Activated naive CD4-positive, alpha-beta T cell treated with anti-CD3 and anti-CD28 coated beads, Interleukin-2, amount 50 U/mL, for 72 hours (primary cell): ENCODE data around the gene CSTPP1. TPM values are rescaled to one million over a fixed set of nuclear protein-coding genes. Genes with fewer than 3 reads are reported as not detected.

Experiments used
- ATAC-seq, 2 donors: fragments of 150-1000 bp; cut with Tn5 transposase; 2 replicates each; pipeline ENCODE4 v1.10.0; 2021; ENCODE audit warnings: mild to moderate bottlenecking in 2 of 2, moderate library complexity in 2 of 2
- DNase-seq, 2 donors: peaks; one replicate each; pipeline ENCODE4 v3.0.0; 2021 to 2022; ENCODE audit warnings: low spot score in 2 of 2
- H3K27ac Mint-ChIP-seq, 2 donors: one replicate each; pipeline ENCODE4 v1.8.0; 2022; ENCODE audit warnings: mild to moderate bottlenecking in 2 of 2, mixed read lengths in 2 of 2
- H3K36me3 Mint-ChIP-seq, 2 donors: one replicate each; pipeline ENCODE4 v1.8.0; 2022; ENCODE audit warnings: mixed read lengths in 2 of 2
- H3K9me3 Mint-ChIP-seq, 2 donors: one replicate each; pipeline ENCODE4 v1.8.0; 2022; ENCODE audit warnings: mixed read lengths in 2 of 2
- total RNA-seq, 2 donors: library from RNA; stranded (reverse); gene quantifications; one replicate each; pipeline ENCODE4 v1.2.3, GENCODE V29; 2022

CSTPP1 gene
- total RNA-seq = 10 to 100 TPM; 12.5 to 29.2 TPM

GRCh38 chr11:46936138-46937110 is at the start of gene CSTPP1:
Gene CSTPP1 (plus strand): TSS chr11:46936761. CDS start chr11:46936806, 45 bp downstream.
- Mint-ChIP-seq H3K27ac (peak within 1 kb of the TSS; percentile 79 to 98), H3K9me3 (peaks cover 4 to 5% of the 10 kb centered on the region in 2 donors), H3K36me3 (no peaks in the 10 kb centered on the region)
- ATAC-seq (peak; percentile 98 to 99), DNase-seq (peak; percentile 89 to 92)

GRCh38 chr11:46888636-46889035 is 47.9 kb upstream of the CSTPP1 start:
- Mint-ChIP-seq H3K36me3 (no peaks in the 10 kb centered on the region), H3K9me3 (no peaks in the 10 kb centered on the region), H3K27ac (no peak overlapping the region)
- ATAC-seq (no peak), DNase-seq (no peak)

GRCh38 chr11:46889251-46889650 is 47.3 kb upstream of the CSTPP1 start:
- DNase-seq = no peak
- H3K9me3 Mint-ChIP-seq = no peaks in the 10 kb centered on the region
- ATAC-seq = peak in 1 of 2 donors; percentile 13
- H3K36me3 Mint-ChIP-seq = no peaks in the 10 kb centered on the region
- H3K27ac Mint-ChIP-seq = no peak overlapping the region

GRCh38 chr11:46889689-46890475 is 46.7 kb upstream of the CSTPP1 start:
- DNase-seq (peak in 1 of 2 donors; percentile 80), ATAC-seq (peak; percentile 85 to 88)
- Mint-ChIP-seq H3K27ac (peak overlapping the region in 1 of 2 donors; percentile 29), H3K9me3 (no peaks in the 10 kb centered on the region), H3K36me3 (no peaks in the 10 kb centered on the region)

- no peak for ATAC-seq
- DNase-seq = no peak
- no peaks in the 10 kb centered on the region for H3K36me3 Mint-ChIP-seq
- H3K9me3 Mint-ChIP-seq = no peaks in the 10 kb centered on the region
- H3K27ac Mint-ChIP-seq = no peak overlapping the region
These were observed 45.9 kb upstream of the CSTPP1 start for GRCh38 chr11:46890665-46891064.

GRCh38 chr11:46892109-46892508 is 44.5 kb upstream of the CSTPP1 start:
- no peaks in the 10 kb centered on the region for H3K36me3 Mint-ChIP-seq
- no peak overlapping the region for H3K27ac Mint-ChIP-seq
- no peaks in the 10 kb centered on the region for H3K9me3 Mint-ChIP-seq
- no peak for DNase-seq
- no peak for ATAC-seq

- Mint-ChIP-seq H3K9me3 (no peaks in the 10 kb centered on the region), H3K36me3 (no peaks in the 10 kb centered on the region), H3K27ac (no peak overlapping the region)
- DNase-seq (no peak), ATAC-seq (no peak)
These were observed 43.7 kb upstream of the CSTPP1 start for GRCh38 chr11:46892838-46893237.

GRCh38 chr11:46894506-46894905 is 42.1 kb upstream of the CSTPP1 start:
- no peak for DNase-seq
- no peak for ATAC-seq

GRCh38 chr11:46894961-46895360 is 41.6 kb upstream of the CSTPP1 start:
- H3K36me3 Mint-ChIP-seq = no peaks in the 10 kb centered on the region
- no peaks in the 10 kb centered on the region for H3K9me3 Mint-ChIP-seq
- no peak for ATAC-seq
- no peak for DNase-seq
- H3K27ac Mint-ChIP-seq = no peak overlapping the region

More at GRCh38 chr11:46894506-46894905, 42.1 kb upstream of the CSTPP1 start:
- no peaks in the 10 kb centered on the region for H3K36me3 Mint-ChIP-seq
- H3K9me3 Mint-ChIP-seq = no peaks in the 10 kb centered on the region
- H3K27ac Mint-ChIP-seq = no peak overlapping the region

GRCh38 chr11:46895821-46896220 is 40.7 kb upstream of the CSTPP1 start:
- no peaks in the 10 kb centered on the region for H3K36me3 Mint-ChIP-seq
- no peak overlapping the region for H3K27ac Mint-ChIP-seq
- ATAC-seq = no peak
- DNase-seq = no peak
- no peaks in the 10 kb centered on the region for H3K9me3 Mint-ChIP-seq

- DNase-seq (no peak), ATAC-seq (peak; percentile 45 to 50)
- no peak overlapping the region for H3K27ac Mint-ChIP-seq
- no peaks in the 10 kb centered on the region for H3K9me3 Mint-ChIP-seq
- H3K36me3 Mint-ChIP-seq = no peaks in the 10 kb centered on the region
These were observed 39.7 kb upstream of the CSTPP1 start for GRCh38 chr11:46896719-46897406.

- no peak for DNase-seq
- H3K9me3 Mint-ChIP-seq = no peaks in the 10 kb centered on the region
- H3K36me3 Mint-ChIP-seq = no peaks in the 10 kb centered on the region
- no peak overlapping the region for H3K27ac Mint-ChIP-seq
- ATAC-seq = no peak
These were observed 38.0 kb upstream of the CSTPP1 start for GRCh38 chr11:46898396-46899095.

GRCh38 chr11:46899501-46900025 is 37.0 kb upstream of the CSTPP1 start:
- H3K9me3 Mint-ChIP-seq = no peaks in the 10 kb centered on the region
- ATAC-seq (no peak), DNase-seq (no peak)
- no peak overlapping the region for H3K27ac Mint-ChIP-seq
- no peaks in the 10 kb centered on the region for H3K36me3 Mint-ChIP-seq

- ATAC-seq (no peak), DNase-seq (no peak)
- Mint-ChIP-seq H3K36me3 (no peaks in the 10 kb centered on the region), H3K27ac (peak overlapping the region in 1 of 2 donors; percentile 62), H3K9me3 (no peaks in the 10 kb centered on the region)
These were observed 36.3 kb upstream of the CSTPP1 start for GRCh38 chr11:46900091-46900746.

GRCh38 chr11:46901156-46901555 is 35.4 kb upstream of the CSTPP1 start:
- Mint-ChIP-seq H3K36me3 (no peaks in the 10 kb centered on the region), H3K9me3 (no peaks in the 10 kb centered on the region), H3K27ac (no peak overlapping the region)
- no peak for DNase-seq
- ATAC-seq = no peak
